Measurements from ENCODE around the gene C12orf50.

DNA sequence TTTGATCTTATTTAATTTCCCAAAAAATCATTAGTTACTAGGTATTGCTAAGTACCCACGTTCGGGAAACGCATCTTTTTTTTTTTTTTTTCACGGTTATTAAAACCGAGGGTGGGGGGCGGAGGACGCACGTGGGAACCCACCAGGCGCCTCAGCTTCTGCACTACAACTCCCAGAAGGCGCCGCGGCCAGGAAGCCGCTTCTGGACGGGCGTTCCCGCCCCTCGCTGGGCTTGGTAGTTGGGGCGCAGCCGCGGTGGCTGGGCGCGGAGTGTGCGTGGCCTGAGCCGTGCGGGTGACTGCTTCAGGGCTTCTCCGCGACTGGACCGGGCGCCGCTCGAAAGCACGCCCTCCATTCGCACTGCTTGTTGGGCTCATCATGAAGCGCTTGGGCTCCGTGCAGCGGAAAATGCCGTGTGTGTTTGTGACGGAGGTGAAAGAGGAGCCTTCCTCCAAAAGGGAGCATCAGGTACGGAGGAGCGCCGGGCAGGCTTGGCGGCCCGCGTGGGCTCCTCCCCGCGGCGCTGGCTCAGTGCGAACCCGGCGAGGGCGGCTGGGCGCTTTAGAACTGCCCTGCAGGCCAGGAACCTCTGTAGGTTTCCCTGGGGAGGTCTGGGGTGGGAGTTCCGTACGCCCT is 6.2 kb upstream of the C12orf50 start:
- TF ChIP-seq CTCF (IDR thresholded peaks at IDR 0.05; ENCODE audit: poor library complexity, severe bottlenecking) (peak; percentile 28), TAF1 (IDR thresholded peaks at IDR 0.05; ENCODE audit: low read depth) (no peak), POLR2AphosphoS5 (IDR thresholded peaks at IDR 0.05) (peak; percentile 69), EZH2 (IDR thresholded peaks at IDR 0.05; ENCODE audit: borderline replicate concordance, insufficient read depth, low read length, poor library complexity, severe bottlenecking) (no peak)
